Measurements from ENCODE around the gene AGAP5. TPM values are rescaled to one million over a fixed set of nuclear protein-coding genes. Genes with fewer than 3 reads are reported as not detected.

The AGAP5 gene
- total RNA-seq, result 2.4 and 6.0 TPM in 2 replicates

DNA sequence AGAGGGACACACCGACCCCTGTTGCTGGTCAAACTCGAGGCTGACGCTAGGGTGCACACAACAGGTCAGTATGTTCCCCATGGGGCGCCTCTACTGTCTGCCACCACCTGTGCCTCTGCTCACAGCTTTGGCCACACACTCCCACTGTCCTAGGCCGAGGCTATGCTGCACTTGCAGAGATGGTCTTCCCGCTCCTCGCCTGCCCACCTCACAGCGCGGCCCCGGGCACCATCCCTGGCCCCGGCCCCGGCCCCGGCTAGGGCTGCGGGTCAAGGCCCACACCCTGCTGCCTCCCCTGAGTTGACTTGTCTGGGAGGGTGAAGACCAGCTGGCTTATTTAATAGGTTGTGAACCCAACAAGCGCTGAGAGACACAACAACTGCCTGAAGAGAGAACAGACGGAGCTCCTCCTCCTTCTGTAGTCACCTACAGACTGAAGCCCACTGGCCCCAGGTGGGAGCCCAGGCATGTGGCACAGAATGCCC is at the start of gene AGAP5:
TSS of gene AGAP5 (minus strand) at position 435 of the 485 bp plus-strand sequence. CDS start at position 81, 354 bp downstream.

DNA sequence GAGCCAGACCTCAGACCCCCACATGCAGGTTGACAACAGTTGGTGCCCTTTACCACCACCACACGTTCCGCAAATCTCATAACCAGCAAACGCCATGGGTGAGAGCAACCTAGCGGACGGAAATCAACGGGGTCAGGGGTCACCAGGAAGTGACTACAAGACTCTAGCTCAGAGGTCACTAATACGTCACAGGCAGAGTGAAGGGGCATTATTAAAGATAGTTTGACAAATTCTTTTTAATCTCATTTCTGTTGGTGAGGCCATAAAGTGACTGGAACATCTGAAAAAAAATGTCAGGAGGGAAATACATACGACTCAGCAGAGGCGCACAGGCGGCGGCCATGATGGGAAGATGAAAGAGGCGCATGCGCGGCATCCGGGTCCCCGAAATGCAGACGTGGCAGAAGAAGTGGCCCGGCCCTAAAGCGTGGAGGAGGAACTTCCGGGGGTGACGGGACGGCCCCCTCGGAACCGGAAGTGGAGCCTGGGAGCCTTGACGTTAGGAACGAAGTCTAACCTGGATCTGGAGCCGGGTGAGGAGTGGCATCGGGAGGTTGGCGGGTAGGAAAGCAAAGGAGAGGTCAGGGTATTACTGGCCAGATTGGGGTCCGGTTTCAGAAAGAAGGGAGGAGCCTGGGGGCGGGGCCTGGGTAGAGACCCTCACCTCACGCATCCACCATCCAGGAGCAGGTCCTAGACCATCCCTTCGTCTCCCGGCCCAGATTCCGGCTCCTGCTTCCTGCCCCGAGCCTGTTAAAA is 46.2 kb upstream of the AGAP5 start, which contains the start of gene SEC24C:
TSS of gene SEC24C (plus strand) at position 468 of the 759 bp plus-strand sequence. CDS start 2,461 bp downstream, outside the sequence.

DNA sequence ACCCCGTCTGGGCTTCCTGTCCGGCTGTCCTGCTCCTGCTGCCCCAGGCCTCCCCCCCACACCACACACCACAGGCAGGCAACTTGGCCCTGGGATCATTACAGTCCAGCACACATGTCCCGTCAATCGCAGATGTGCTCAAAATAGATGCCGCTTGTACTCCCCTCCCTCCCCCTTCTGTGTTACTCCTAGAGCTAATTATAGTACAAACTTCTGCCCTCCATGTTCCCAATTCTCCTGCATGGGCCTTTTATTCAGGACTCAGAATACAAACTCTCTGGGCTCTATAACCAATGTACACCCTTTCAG is 42.0 kb downstream of the AGAP5 start, which contains the start of gene SYNPO2L:
TSS of gene SYNPO2L (minus strand) at position 40 of the 309 bp plus-strand sequence. CDS start 107 bp downstream, outside the sequence.

DNA sequence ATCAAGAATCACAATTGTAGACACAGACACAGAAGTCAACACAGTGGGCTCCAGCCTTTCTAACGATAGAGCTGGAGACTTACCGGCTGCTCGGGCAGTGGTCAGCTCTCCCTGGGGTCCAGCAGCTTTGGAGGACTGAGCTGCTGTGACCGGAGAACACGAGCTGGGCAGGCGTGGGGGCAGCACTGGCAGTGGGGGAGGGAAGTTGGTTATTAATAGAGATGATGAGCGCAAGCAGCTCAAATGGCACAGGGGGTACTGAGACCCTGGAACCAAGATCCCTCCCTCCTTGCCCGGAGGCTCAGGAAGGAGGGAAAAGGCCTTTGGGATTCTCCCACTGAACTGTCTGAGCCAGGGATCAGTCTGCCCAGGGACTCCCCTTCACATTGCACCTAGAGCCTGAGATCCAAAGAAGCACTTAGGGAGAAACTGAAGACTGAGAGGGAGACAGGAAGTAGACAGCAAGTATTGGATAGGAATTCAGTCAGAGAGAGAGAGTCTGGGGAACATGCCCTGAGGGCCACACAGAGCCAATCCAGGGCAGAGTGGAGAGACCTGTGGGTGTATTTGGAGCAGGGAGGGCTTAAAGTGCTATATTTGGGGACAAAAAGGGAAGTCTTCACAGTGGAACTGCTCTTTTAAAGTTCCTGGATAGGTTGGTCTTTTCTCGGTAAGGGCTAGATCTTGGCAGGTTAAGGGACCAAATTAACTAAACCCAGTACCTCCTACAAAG is 56.4 kb downstream of the AGAP5 start, which contains the start of gene MYOZ1:
TSS of gene MYOZ1 (minus strand) at position 147 of the 733 bp plus-strand sequence. CDS start 1,457 bp downstream, outside the sequence.

Small RNA genes lying within 50 kb of the gene (small RNA-seq; reads per million reads assigned to genes)
- gene AC022400.4 (not detected), gene RNA5SP320 (not detected)

Other genes starting within 250 kb of the AGAP5 start
- 28.9 and 30.5 TPM in 2 replicates for gene PPP3CB, start 202.1 kb downstream of the AGAP5 start, total RNA-seq
- gene USP54, start 106.8 kb downstream of the AGAP5 start, total RNA-seq, result 9.6 and 17.5 TPM in 2 replicates
- gene MYOZ1, start 56.6 kb downstream of the AGAP5 start, total RNA-seq, result not detected in 2 replicates
- gene SYNPO2L, start 42.1 kb downstream of the AGAP5 start, total RNA-seq, result not detected in 2 replicates
- gene SEC24C, start 46.3 kb upstream of the AGAP5 start, total RNA-seq, result 69.4 and 72.9 TPM in 2 replicates
- gene CHCHD1, start 83.9 kb upstream of the AGAP5 start, total RNA-seq, result 25.3 and 25.8 TPM in 2 replicates
- 60.9 and 68.8 TPM in 2 replicates for gene ZSWIM8, start 87.5 kb upstream of the AGAP5 start, total RNA-seq
- gene NDST2, start 113.5 kb upstream of the AGAP5 start, total RNA-seq, result 21.5 and 24.4 TPM in 2 replicates
- gene CAMK2G, start 176.4 kb upstream of the AGAP5 start, total RNA-seq, result 31.8 and 33.1 TPM in 2 replicates
- gene PLAU, start 213.0 kb upstream of the AGAP5 start, total RNA-seq, result 18.1 and 26.0 TPM in 2 replicates

Measured in thoracic aorta endothelial cell (primary cell).